HL-60 (cell line): ENCODE results near the gene SLC25A21.

ENCODE experiments used
- DNase-seq, 2 experiments: peaks; one replicate each; pipeline ENCODE4 v3.0.0-alpha.2; 2010 to 2020; ENCODE audit warnings: low read depth in 1 of 2, low spot score in 1 of 2
- H3K27ac ChIP-seq: fragments of 250-450 bp; sonication (Bioruptor Pico); replicated peaks from 2 replicates; pipeline ENCODE4 v1.5.1; 2020; ENCODE audit warnings: mild to moderate bottlenecking, moderate library complexity
- H3K27me3 ChIP-seq: fragments of 250-450 bp; sonication (Bioruptor Pico); 2 replicates; pipeline ENCODE4 v1.5.1; 2021; ENCODE audit warnings: mild to moderate bottlenecking, moderate library complexity; ENCODE audit not compliant: insufficient read depth, poor library complexity, severe bottlenecking
- H3K4me3 ChIP-seq: replicated peaks from 2 replicates; pipeline ENCODE4 v1.5.1; 2011; ENCODE audit warnings: mild to moderate bottlenecking, control low read depth, low read length; ENCODE audit not compliant: insufficient read depth
- GABPA ChIP-seq: IDR thresholded peaks from 2 replicates; pipeline ENCODE4 v1.6.1; 2012; ENCODE audit warnings: low read depth
- POLR2AphosphoS5 ChIP-seq: IDR thresholded peaks from 2 replicates; pipeline ENCODE4 v1.6.1; 2012; ENCODE audit warnings: low read depth
- SPI1 ChIP-seq: IDR thresholded peaks from 2 replicates; pipeline ENCODE4 v1.6.1; 2012; ENCODE audit warnings: low read depth, mild to moderate bottlenecking, borderline replicate concordance
- TF ChIP-seq, protein P1 (sequence below): IDR thresholded peaks from 2 replicates; pipeline ENCODE4 v1.6.1; 2012; ENCODE audit warnings: low read depth; ENCODE audit not compliant: insufficient replicate concordance
- TF ChIP-seq, protein P2 (sequence below): IDR thresholded peaks from one replicate; pipeline ENCODE4 v1.5.1; 2011; ENCODE audit warnings: low read length, control low read depth, inconsistent platforms; ENCODE audit not compliant: insufficient read depth

SLC25A21 gene

GRCh38 chr14:36827861-36828260 is 344.5 kb downstream of the SLC25A21 start:
- TF ChIP-seq GABPA: no peak
- no peak for TF ChIP-seq SPI1
- TF ChIP-seq POLR2AphosphoS5: no peak
- TF ChIP-seq, protein P1, sequence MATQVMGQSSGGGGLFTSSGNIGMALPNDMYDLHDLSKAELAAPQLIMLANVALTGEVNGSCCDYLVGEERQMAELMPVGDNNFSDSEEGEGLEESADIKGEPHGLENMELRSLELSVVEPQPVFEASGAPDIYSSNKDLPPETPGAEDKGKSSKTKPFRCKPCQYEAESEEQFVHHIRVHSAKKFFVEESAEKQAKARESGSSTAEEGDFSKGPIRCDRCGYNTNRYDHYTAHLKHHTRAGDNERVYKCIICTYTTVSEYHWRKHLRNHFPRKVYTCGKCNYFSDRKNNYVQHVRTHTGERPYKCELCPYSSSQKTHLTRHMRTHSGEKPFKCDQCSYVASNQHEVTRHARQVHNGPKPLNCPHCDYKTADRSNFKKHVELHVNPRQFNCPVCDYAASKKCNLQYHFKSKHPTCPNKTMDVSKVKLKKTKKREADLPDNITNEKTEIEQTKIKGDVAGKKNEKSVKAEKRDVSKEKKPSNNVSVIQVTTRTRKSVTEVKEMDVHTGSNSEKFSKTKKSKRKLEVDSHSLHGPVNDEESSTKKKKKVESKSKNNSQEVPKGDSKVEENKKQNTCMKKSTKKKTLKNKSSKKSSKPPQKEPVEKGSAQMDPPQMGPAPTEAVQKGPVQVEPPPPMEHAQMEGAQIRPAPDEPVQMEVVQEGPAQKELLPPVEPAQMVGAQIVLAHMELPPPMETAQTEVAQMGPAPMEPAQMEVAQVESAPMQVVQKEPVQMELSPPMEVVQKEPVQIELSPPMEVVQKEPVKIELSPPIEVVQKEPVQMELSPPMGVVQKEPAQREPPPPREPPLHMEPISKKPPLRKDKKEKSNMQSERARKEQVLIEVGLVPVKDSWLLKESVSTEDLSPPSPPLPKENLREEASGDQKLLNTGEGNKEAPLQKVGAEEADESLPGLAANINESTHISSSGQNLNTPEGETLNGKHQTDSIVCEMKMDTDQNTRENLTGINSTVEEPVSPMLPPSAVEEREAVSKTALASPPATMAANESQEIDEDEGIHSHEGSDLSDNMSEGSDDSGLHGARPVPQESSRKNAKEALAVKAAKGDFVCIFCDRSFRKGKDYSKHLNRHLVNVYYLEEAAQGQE: no peak
- no peak overlapping the region for H3K27ac ChIP-seq
- no peaks in the 10 kb centered on the region for H3K27me3 ChIP-seq
- no peak overlapping the region for H3K4me3 ChIP-seq
- no peak for DNase-seq

- no peak overlapping the region for H3K4me3 ChIP-seq
- H3K27ac ChIP-seq: no peak overlapping the region
- no peaks in the 10 kb centered on the region for H3K27me3 ChIP-seq
- no peak for TF ChIP-seq SPI1
- no peak for DNase-seq
Measured at GRCh38 chr14:36826614-36827013, 345.8 kb downstream of the SLC25A21 start.

DNA sequence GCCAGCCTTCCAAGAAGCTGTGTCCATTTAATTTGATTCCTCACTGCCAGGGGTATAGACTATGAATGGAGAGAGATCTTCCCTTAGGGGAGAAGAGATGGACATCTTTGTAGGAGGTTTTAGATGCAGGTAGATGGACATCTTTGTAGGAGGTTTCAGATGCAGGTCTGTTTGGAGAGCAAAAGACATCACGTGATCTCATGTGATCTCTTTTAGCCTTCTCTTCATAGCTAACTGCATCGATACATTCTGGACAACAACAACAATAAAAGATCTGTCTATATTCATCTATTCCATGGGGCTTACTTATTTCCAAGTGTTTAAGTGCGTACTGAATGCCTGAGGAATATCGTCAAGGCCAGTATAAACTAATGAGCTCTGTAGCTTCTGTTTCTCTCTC is 347.6 kb downstream of the SLC25A21 start:
- TF ChIP-seq, protein P1: no peak
- no peak for TF ChIP-seq POLR2AphosphoS5
- TF ChIP-seq, protein P2, sequence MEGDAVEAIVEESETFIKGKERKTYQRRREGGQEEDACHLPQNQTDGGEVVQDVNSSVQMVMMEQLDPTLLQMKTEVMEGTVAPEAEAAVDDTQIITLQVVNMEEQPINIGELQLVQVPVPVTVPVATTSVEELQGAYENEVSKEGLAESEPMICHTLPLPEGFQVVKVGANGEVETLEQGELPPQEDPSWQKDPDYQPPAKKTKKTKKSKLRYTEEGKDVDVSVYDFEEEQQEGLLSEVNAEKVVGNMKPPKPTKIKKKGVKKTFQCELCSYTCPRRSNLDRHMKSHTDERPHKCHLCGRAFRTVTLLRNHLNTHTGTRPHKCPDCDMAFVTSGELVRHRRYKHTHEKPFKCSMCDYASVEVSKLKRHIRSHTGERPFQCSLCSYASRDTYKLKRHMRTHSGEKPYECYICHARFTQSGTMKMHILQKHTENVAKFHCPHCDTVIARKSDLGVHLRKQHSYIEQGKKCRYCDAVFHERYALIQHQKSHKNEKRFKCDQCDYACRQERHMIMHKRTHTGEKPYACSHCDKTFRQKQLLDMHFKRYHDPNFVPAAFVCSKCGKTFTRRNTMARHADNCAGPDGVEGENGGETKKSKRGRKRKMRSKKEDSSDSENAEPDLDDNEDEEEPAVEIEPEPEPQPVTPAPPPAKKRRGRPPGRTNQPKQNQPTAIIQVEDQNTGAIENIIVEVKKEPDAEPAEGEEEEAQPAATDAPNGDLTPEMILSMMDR: no peak
- TF ChIP-seq SPI1: no peak
- no peak for TF ChIP-seq GABPA
- Histone ChIP-seq H3K27ac (no peak overlapping the region), H3K4me3 (no peak overlapping the region), H3K27me3 (no peaks in the 10 kb centered on the region)
- no peak for DNase-seq

DNA sequence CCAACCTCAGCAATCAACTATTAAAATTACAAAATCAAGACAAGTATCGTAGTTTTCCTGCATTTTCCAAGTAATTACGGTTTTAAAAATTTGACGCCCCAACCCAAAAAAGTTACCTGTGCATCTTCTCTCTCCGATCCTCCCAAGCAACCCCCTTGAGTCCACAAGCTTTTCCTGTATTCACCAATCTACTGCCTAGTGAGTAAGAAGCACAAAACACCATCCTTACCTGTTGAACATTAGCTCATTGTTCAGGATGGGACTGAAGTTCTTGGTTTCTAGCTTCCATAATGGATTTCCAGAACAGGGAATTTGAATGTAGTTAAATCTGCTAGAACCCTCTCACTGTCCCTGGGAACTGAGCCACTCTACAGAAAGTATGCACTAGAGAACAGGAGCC is 348.8 kb downstream of the SLC25A21 start:
- no peak for DNase-seq
- no peaks in the 10 kb centered on the region for H3K27me3 ChIP-seq
- no peak overlapping the region for H3K4me3 ChIP-seq
- TF ChIP-seq, protein P1: no peak
- no peak for TF ChIP-seq GABPA
- no peak for TF ChIP-seq POLR2AphosphoS5
- TF ChIP-seq SPI1: no peak
- TF ChIP-seq, protein P2: no peak
- H3K27ac ChIP-seq: no peak overlapping the region
